GM12872 (cell line): ENCODE data around the gene C1orf174.
A peak's percentile ranks its signal among the peaks of the same experiment; 100 is the strongest.

Source experiments
- CTCF ChIP-seq: IDR thresholded peaks from 3 replicates; pipeline ENCODE4 v1.5.1; 2011; ENCODE audit warnings: low read depth, mild to moderate bottlenecking, low read length, moderate library complexity; ENCODE audit not compliant: insufficient read depth

The C1orf174 gene

GRCh38 chr1:3910857-3911845 lies 11.1 kb upstream of the C1orf174 start:
- peak; percentile 85 for TF ChIP-seq CTCF

GRCh38 chr1:3910049-3910731 lies 10.1 kb upstream of the C1orf174 start:
- TF ChIP-seq CTCF = no peak

- TF ChIP-seq CTCF = no peak
These were observed 9.5 kb upstream of the C1orf174 start for GRCh38 chr1:3909615-3910014.

- no peak for TF ChIP-seq CTCF
These were observed 8.9 kb upstream of the C1orf174 start for GRCh38 chr1:3908886-3909517.

- no peak for TF ChIP-seq CTCF
These were observed 7.6 kb upstream of the C1orf174 start for GRCh38 chr1:3907621-3908165.

GRCh38 chr1:3907031-3907534 lies 7.0 kb upstream of the C1orf174 start:
- 0 out of 3 replicates have a peak, but pooled peaks have one; percentile 32 for TF ChIP-seq CTCF

- no peak for TF ChIP-seq CTCF
These were observed 6.6 kb upstream of the C1orf174 start for GRCh38 chr1:3906672-3907020.
